WI38 (cell line): Measurements from ENCODE around the gene ITPK1.

Experiments used
- H3K4me3 ChIP-seq: 2 replicates; pipeline ENCODE4 v1.5.1; 2011; ENCODE audit warnings: low read depth, mild to moderate bottlenecking, control low read depth, low read length
- TF ChIP-seq, protein P1 (sequence below): IDR thresholded peaks from 2 replicates; pipeline ENCODE4 v1.5.1; 2012; ENCODE audit warnings: low read depth, mild to moderate bottlenecking, control low read depth, low read length

The ITPK1 gene

DNA sequence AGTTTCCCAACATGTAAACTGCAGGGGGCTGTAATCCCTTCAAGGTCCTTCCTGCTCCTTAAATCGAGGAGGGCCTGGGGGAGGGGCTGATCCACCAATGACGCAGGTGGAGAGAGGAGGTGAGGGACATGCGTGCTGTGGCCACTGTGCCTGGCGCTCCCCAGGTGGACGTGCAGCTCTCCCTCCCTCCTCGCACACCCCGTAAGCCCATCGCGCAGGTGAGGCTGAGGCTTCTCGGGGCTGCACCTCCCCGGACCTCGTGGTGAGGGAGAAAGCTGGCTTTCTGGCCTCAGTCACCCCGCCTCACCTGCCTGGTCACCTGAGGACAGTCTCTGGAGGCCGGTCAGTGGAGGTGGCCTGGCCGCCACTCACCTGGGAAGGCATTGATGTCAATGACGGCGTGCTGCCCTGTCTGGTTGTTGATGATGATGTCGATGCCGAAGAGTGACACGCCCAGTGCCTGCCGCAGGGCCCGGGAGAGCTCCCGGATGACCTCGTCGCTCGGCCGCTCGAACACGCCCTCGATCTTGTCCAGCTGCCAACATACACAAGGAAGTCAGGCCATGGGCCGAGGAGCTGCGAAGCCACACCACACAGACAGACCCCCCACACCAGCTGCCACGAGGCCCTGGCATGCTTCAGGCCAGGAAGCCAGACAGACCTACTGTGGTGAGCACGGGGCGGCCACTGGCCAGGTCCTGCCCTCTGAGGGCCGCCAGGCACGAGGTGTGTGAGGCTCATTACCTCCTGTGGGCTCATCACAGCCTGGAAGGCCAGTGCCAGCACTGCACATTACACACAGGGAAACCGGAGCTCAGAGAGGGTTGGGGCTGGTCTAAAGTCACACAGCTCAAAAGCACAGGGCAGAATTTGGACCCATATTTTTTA lies 169.5 kb downstream of the ITPK1 start:
- TF ChIP-seq, protein P1, sequence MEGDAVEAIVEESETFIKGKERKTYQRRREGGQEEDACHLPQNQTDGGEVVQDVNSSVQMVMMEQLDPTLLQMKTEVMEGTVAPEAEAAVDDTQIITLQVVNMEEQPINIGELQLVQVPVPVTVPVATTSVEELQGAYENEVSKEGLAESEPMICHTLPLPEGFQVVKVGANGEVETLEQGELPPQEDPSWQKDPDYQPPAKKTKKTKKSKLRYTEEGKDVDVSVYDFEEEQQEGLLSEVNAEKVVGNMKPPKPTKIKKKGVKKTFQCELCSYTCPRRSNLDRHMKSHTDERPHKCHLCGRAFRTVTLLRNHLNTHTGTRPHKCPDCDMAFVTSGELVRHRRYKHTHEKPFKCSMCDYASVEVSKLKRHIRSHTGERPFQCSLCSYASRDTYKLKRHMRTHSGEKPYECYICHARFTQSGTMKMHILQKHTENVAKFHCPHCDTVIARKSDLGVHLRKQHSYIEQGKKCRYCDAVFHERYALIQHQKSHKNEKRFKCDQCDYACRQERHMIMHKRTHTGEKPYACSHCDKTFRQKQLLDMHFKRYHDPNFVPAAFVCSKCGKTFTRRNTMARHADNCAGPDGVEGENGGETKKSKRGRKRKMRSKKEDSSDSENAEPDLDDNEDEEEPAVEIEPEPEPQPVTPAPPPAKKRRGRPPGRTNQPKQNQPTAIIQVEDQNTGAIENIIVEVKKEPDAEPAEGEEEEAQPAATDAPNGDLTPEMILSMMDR: no peak
- H3K4me3 ChIP-seq: no peak overlapping the region

DNA sequence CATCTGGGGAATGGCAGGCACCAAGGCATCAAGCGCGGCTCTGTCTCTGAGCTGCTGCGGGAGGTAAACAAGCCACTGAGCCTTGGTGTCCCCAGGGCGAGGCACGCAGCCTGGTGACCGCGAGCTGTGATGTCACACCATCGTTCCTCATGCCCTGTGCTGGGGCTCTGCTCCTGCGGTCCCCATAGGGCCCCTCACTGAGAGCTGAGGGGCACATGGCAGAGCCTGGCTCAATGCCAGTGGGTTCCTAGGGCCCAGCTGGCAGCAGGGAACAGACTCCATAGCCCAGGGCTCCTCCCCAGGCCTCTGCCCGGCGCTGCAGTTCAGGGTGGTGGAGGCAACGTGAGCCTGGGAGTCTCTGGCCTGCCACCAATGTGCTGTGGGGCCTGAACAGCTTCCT lies 170.2 kb downstream of the ITPK1 start:
- no peak overlapping the region for H3K4me3 ChIP-seq
- TF ChIP-seq, protein P1: no peak

GRCh38 chr14:92944976-92945375 lies 170.7 kb downstream of the ITPK1 start:
- TF ChIP-seq, protein P1: no peak
- H3K4me3 ChIP-seq: no peak overlapping the region

DNA sequence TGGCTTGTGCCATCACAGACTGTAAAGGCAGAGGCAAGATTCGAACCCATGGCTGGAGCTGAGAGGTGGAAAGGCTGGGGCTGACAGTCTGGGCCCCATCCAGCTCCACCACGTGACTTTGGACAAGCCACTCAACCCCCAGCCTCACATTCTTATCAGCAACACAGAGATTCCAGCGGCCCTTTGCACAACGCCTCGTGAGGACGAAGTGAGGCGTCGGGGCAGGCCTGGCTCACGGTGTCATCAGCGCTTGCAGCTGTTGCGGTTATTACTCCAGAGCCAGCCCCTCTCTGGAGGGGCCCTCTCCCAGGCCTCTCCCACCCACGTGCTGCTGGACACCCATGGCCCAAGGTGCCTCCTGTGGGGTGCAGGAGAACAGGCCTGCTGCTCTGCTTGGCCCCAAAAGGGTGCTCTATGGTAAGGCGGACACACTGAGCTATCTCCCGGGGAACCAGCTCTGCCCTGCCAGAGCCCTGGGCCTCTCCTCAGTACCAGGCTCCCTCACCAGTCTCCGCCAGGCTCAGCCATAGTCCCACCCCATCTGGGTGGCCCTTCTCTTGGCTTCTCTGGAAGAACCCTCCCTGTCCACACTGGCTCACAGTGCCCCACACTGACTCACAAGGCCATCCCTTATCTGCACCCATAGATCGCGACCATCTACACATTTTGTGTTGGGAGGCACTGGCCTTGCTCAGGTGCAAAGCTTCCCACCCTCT lies 171.7 kb downstream of the ITPK1 start:
- H3K4me3 ChIP-seq: no peak overlapping the region
- TF ChIP-seq, protein P1: no peak

GRCh38 chr14:92942976-92943710 lies 172.6 kb downstream of the ITPK1 start:
- H3K4me3 ChIP-seq: no peak overlapping the region
- TF ChIP-seq, protein P1: no peak

GRCh38 chr14:92942576-92942975 lies 173.1 kb downstream of the ITPK1 start:
- H3K4me3 ChIP-seq: no peak overlapping the region
- TF ChIP-seq, protein P1: no peak

DNA sequence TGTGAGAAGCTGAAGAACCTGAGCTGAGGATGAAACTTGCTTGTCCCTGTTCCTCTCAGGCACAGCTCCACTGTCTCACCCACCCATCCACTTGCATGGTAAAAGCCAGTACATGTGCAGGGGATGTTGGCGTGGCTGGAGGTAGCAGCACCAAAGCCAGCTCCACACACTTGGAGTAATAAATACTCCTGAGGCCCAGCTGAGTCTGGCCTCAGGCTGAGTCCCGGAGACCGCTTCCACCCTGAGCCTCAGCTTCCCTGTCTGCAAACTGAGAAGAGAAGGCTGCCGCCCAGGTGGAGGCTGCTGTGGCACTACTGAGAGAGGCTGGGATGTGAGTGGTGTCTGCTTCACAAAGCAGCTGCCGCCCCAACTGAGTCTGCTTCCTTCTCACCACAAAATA lies 173.6 kb downstream of the ITPK1 start:
- TF ChIP-seq, protein P1: no peak
- H3K4me3 ChIP-seq: no peak overlapping the region
